IPS DF 6.9 (cell line): ENCODE data around the gene MS4A13.
"Not testable (repeated sequence)": the region's sequence is repeated elsewhere in the genome, so short reads cannot be mapped to it uniquely, and the experiment has no call there.

ENCODE experiments used
- DNase-seq: peaks from one replicate; pipeline ENCODE4 v3.0.0-alpha.2; 2013; ENCODE audit warnings: low read depth, low spot score
- H3K27ac ChIP-seq: one replicate; pipeline ENCODE4 v1.5.1; 2013; ENCODE audit warnings: low read length, control low read depth
- H3K27me3 ChIP-seq: 2 replicates; pipeline ENCODE4 v1.6.1; 2013; ENCODE audit warnings: mild to moderate bottlenecking, low read length; ENCODE audit not compliant: control insufficient read depth, insufficient read depth
- H3K36me3 ChIP-seq: 2 replicates; pipeline ENCODE4 v1.6.1; 2013; ENCODE audit warnings: low read length; ENCODE audit not compliant: control insufficient read depth, insufficient read depth
- H3K4me1 ChIP-seq: 2 replicates; pipeline ENCODE4 v1.6.1; 2013; ENCODE audit warnings: low read length; ENCODE audit not compliant: control insufficient read depth, insufficient read depth
- H3K4me3 ChIP-seq: 2 replicates; pipeline ENCODE4 v1.5.1; 2013; ENCODE audit warnings: mild to moderate bottlenecking, low read length
- H3K9me3 ChIP-seq: 2 replicates; pipeline ENCODE4 v1.6.1; 2013; ENCODE audit warnings: low read length, inconsistent platforms; ENCODE audit not compliant: control insufficient read depth, insufficient read depth
- WGBS: extraction: QIAGEN DNeasy Blood & Tissue Kit; methylation state at CpG from one replicate; pipeline ENCODE4 v1.1.7; 2013; ENCODE audit warnings: mixed read lengths, missing lambda C conversion rate; ENCODE audit not compliant: insufficient read length, insufficient coverage; 5-methylcytosine and 5-hydroxymethylcytosine counted together

Gene MS4A13

DNA sequence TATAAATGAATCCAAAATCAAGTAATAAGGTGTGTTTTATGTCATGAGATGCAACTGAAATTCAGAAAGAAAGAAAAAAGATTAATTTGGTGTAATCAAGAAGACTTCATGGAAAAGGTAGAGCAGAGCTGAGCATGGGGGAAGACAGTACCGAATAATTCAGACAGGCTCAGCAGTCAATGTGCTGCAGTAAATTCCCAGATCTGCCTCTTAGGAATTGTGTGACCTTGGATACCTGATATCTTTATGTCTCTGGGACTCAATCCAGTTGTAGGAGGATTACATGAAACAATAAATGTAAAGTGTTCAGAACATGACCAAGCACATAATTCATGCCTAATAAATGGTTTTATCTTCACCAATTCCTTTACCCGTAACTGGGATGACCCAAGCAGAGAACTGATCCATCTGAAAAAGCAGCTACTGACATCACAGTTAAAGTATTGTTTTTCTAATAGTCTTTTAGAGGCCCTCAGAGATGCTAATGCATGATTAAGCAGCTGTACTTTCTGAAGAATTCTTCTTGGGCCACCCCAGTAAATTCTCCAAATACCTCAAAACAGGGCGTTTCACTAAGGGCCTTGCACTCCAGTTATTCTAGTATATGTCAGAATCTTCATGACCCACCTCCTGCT, 14.8 kb upstream of the MS4A13 start:
- Histone ChIP-seq H3K9me3 (no peaks in the 10 kb centered on the region), H3K27me3 (no peaks in the 10 kb centered on the region), H3K4me1 (peaks cover 7% of the 10 kb centered on the region; the same call in 1 of the 2 replicates), H3K27ac (no peak overlapping the region), H3K36me3 (no peaks in the 10 kb centered on the region), H3K4me3 (no peak overlapping the region)
- no CpG with 5 or more reads among the region's 3 CpGs for WGBS
- DNase-seq: no peak

DNA sequence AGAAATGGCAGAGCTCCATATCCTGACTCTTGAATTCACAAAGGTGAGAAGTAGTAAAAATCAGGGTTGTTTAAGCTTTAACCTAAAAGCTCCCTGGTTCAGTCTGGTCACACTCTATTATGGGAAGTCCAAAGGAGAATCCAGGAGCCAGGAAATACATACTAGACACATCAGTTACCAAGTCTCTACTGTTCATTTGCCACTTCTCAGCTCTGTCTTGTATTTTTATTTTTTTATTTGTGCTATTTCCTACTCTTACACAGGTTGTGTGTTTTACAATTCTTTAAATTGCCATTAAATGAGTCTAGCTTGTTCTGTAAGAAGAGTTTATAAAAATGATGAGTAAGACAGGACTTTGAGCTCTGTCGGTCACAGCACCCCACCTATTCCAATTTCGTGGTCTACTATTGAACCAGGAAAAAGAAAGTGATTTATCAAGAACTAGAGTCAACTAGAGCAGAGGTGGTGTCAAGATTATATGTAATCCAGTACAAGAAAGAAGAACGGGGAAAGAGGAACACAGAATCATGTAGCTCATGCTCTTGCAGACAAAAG, 12.9 kb upstream of the MS4A13 start:
- H3K4me1 ChIP-seq: peaks cover 7% of the 10 kb centered on the region; the same call in 1 of the 2 replicates
- no peaks in the 10 kb centered on the region for H3K36me3 ChIP-seq
- no peak overlapping the region for H3K4me3 ChIP-seq
- no peaks in the 10 kb centered on the region for H3K9me3 ChIP-seq
- WGBS: no CpG with 5 or more reads among the region's 3 CpGs
- no peak overlapping the region for H3K27ac ChIP-seq
- DNase-seq: no peak
- no peaks in the 10 kb centered on the region for H3K27me3 ChIP-seq

DNA sequence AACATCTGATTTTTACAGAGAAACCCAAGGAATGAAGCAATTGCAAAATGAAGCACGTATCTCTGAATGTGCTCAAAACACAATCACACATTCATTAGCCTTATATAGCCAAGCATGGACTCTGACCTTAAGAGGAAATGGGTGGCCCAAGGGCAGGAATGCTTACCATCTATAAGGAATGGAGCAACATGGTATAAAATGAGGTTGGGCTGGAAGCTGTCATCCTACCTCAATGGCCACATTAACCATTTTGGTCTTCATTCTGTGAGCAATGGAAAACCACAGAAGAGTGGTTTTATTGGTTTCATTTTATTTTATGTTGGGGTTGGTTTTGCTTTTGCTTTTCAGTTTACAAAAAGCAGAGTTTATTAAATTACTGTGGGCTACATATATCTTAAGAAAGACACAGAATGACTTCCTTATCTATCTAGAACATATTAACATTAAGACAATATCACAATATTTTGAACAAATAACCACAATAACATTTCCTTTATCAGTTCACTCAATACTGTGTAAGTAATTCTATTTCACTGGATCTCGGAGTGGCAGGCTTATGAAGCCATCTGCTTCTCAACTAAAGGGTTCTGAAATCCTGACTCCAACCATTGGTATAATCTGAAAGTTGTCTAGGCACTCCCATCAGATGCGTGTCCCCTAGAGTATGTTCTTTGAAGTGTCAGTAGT, 10.8 kb upstream of the MS4A13 start:
- Histone ChIP-seq H3K27me3 (no peaks in the 10 kb centered on the region), H3K27ac (no peak overlapping the region)
- no CpG with 5 or more reads among the region's 3 CpGs for WGBS

DNA sequence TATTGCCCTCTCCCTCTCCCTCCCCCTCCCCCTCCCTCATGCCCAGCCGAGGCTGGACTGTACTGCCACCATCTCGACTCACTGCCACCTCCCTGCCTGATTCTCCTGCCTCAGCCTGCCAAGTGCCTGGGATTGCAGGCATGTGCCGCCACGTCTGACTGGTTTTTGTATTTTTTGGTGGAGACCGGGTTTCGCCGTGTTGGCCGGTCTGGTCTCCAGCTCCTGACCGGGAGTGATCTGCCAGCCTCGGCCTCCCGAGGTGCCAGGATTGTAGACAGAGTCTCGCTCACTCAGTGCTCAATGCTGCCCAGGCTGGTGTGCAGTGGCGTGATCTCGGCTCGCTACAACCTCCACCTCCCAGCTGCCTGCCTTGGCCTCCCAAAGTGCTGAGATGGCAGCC, 5.6 kb upstream of the MS4A13 start:
- H3K9me3 ChIP-seq, H3K4me1 ChIP-seq, DNase-seq, H3K27ac ChIP-seq, H3K36me3 ChIP-seq, H3K27me3 ChIP-seq, H3K4me3 ChIP-seq: not testable (repeated sequence)
- no CpG with 5 or more reads among the region's 15 CpGs for WGBS

More for the DNA sequence above, 10.8 kb upstream of the MS4A13 start:
- H3K4me1 ChIP-seq: peaks cover 2% of the 10 kb centered on the region; the same call in 1 of the 2 replicates
- DNase-seq: no peak
- no peak overlapping the region for H3K4me3 ChIP-seq
- H3K36me3 ChIP-seq: no peaks in the 10 kb centered on the region
- no peaks in the 10 kb centered on the region for H3K9me3 ChIP-seq

DNA sequence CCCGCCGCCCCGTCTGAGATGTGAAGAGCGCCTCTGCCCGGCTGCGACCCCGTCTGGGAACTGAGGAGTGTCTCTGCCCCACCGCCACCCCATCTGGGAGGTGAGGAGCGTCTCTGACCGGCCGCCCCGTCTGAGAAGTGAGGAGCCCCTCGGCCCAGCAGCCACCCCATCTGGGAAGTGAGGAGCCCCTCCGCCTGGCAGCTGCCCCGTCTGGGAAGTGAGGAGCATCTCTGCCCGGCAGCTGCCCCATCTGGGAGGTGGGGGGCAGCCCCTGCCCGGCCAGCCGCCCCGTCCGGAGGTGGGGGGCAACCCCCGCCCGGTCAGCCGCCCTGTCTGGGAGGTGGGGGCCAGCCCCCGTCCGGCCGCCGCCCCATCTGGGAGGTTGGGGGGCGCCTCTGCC, 5.0 kb upstream of the MS4A13 start:
- H3K9me3 ChIP-seq, H3K4me3 ChIP-seq, DNase-seq, H3K27ac ChIP-seq, H3K36me3 ChIP-seq, H3K4me1 ChIP-seq, H3K27me3 ChIP-seq: not testable (repeated sequence)
- WGBS: no CpG with 5 or more reads among the region's 28 CpGs

DNA sequence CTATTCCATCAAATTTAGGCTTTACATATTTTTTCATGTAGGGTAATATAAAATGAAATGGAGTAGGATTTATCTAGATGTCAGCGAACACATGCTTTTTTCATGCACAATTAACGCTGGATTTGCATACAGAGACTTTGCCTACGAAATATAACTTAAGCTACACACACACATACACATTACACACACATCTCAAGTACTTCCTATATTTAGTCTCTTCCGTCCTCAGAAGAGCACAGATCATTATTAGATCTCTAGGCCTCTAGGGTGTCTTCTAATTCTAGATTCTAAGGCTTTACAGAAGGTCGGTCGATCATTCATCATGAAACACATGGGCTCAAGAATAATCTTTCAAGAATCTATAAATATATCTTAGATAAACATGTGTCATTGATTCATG, 3.8 kb upstream of the MS4A13 start:
- Histone ChIP-seq H3K9me3 (no peaks in the 10 kb centered on the region), H3K4me3 (no peak overlapping the region), H3K27me3 (no peaks in the 10 kb centered on the region), H3K27ac (no peak overlapping the region), H3K4me1 (no peaks in the 10 kb centered on the region; the same call in 1 of the 2 replicates), H3K36me3 (no peaks in the 10 kb centered on the region)
- no CpG with 5 or more reads among the region's 6 CpGs for WGBS
- no peak for DNase-seq

DNA sequence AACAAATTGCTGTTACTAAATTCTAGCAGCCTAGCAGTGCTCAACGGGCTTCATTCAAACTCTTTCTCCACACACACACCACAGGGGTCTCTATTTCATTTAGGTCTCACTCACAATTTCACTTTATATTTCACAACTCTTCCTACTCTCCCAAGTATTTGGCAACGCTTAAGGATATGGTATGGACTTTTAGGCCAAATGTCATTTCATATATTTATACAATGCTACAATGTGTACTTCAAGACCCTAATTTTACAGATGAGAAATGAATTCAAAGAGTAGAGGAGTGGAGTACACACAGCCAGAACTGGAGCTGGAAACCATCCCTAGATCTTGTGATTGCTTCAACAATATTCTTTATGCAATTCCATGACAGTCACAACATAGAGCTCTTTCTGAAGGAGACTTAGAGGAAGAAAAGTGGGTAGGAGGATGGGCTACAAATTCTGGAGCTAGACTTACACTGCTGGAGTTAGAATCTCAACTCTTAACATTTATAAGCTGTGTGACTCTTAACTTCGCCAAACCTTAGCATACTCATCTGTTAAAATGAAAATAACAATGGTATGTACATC, 2.5 kb upstream of the MS4A13 start:
- Histone ChIP-seq H3K36me3 (no peaks in the 10 kb centered on the region), H3K4me3 (no peak overlapping the region), H3K27ac (no peak overlapping the region), H3K27me3 (no peaks in the 10 kb centered on the region), H3K4me1 (no peaks in the 10 kb centered on the region; the same call in 1 of the 2 replicates), H3K9me3 (no peaks in the 10 kb centered on the region)
- WGBS: no CpG with 5 or more reads among the region's 3 CpGs
- no peak for DNase-seq

DNA sequence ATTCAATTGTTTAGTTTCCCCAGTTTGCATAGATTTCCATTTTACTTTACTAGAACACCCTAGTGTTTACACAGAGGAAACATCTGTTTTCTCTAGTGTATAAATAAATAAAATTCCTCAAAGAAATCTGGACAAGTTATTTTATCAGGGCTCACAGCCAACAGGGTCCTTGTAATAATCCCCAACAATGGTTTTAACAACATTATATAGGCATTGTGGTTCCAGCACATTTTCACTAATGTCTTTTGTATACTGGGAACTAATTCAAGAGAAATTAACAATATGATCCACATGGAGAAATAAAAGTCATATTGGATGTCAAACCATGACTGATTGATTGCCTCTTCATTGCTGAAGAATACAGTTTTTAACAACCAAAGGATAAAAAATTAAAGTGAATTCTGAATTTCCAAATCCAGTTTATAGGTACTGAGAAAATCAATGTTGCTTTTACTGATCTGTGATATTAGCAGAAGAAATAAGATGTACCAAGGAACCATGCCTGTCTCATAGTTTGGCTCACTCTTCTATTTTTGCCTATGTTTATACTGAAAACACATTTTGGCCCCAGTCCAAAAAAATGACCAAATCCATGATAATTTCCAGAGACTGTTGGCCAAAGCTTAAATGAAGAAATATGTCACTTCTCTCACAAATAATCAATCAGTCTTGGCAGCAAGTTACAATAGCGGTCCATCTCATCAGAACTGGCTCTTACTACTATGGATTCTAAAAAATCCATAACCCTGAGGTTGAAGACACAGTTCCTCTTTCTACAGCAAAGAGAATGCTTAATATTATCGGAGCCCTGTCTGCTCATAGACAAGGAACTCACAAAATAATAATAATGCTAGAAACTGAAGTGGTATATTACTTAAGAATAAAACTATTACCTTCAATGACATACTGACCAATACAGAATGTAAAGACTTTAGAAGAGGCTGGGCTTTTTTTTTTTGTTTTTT, 1.4 kb upstream of the MS4A13 start:
- no peak overlapping the region for H3K4me3 ChIP-seq
- no peak for DNase-seq
- H3K27me3 ChIP-seq: no peaks in the 10 kb centered on the region
- no peaks in the 10 kb centered on the region for H3K9me3 ChIP-seq
- no peaks in the 10 kb centered on the region; the same call in 1 of the 2 replicates for H3K4me1 ChIP-seq
- no CpG with 5 or more reads among the region's 2 CpGs for WGBS
- H3K27ac ChIP-seq: no peak overlapping the region
- no peaks in the 10 kb centered on the region for H3K36me3 ChIP-seq

DNA sequence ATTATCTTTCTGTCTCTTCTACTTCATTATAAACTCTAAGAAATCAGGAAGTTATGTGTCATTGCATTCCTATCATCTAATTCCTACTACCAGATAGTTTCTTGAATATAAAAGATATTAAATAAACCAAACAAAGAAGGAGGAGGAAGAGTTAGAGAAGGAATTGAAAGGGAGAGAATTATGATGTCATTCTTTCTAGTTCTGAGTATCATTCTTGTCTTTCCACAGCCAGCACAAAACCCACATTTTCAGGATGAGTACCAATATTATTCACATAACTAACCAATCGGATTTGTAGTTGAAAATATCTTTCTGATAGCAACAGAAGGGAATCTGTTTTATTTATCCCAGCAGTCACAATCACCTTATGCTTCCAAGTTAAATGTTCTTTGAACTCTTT, 13.3 kb downstream of the MS4A13 start:
- no peaks in the 10 kb centered on the region for H3K36me3 ChIP-seq
- WGBS: no CpG with 5 or more reads among the region's 1 CpG

DNA sequence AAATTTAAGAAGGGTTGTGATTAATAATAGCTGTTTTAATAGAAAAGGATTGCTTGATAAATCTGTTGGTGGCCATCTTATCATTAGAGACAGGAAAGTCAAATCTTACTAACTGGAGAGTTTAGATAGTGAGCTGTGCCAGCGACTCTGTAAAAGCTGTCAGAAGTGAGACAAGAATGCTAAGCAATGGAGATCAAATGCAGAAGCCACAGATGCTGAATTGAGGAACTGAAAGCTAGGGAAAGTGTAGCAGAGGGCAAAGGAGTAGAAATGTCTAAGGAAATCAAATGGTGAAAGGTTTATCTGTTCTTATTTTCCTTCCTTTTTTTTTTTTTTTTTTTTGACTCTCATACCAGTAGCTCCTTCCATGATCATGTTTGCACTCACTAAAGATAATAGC, 13.7 kb downstream of the MS4A13 start:
- H3K9me3 ChIP-seq: no peaks in the 10 kb centered on the region
- H3K36me3 ChIP-seq: no peaks in the 10 kb centered on the region
- H3K27me3 ChIP-seq: no peaks in the 10 kb centered on the region
- no peak overlapping the region for H3K4me3 ChIP-seq
- no CpG with 5 or more reads among the region's 1 CpG for WGBS
- DNase-seq: no peak
- no peak overlapping the region for H3K27ac ChIP-seq
- H3K4me1 ChIP-seq: no peaks in the 10 kb centered on the region

More for the DNA sequence above, 13.3 kb downstream of the MS4A13 start:
- no peak overlapping the region for H3K4me3 ChIP-seq
- H3K27ac ChIP-seq: no peak overlapping the region
- H3K27me3 ChIP-seq: no peaks in the 10 kb centered on the region
- H3K4me1 ChIP-seq: no peaks in the 10 kb centered on the region
- DNase-seq: no peak
- no peaks in the 10 kb centered on the region for H3K9me3 ChIP-seq
